Measurements from ENCODE around the gene TH.

Gene TH

GRCh38 chr11:2142762-2143202 lies 28.8 kb downstream of the TH start:
- peak in 1 of 3 experiments; percentile 21 for DNase-seq (ENCODE audit: low read depth in 3 of 3)

- no peak for DNase-seq (ENCODE audit: low read depth in 3 of 3)
Measured at GRCh38 chr11:2142300-2142759, 29.3 kb downstream of the TH start.

- DNase-seq (ENCODE audit: low read depth in 3 of 3) = no peak
Measured at GRCh38 chr11:2140411-2141400, 30.9 kb downstream of the TH start.

GRCh38 chr11:2139621-2140337 lies 31.8 kb downstream of the TH start:
- DNase-seq (ENCODE audit: low read depth in 3 of 3) = no peak

- DNase-seq (ENCODE audit: low read depth in 3 of 3) = no peak
Measured at GRCh38 chr11:2139123-2139521, 32.5 kb downstream of the TH start, which contains the start of gene IGF2. TSS of gene IGF2 (minus strand) at chr11:2139389. CDS start at chr11:2135523, 3,866 bp downstream.

GRCh38 chr11:2138431-2139122 lies 33.0 kb downstream of the TH start:
- DNase-seq (ENCODE audit: low read depth in 3 of 3) = no peak

GRCh38 chr11:2138068-2138430 lies 33.6 kb downstream of the TH start:
- DNase-seq (ENCODE audit: low read depth in 3 of 3) = no peak

- no peak for DNase-seq (ENCODE audit: low read depth in 3 of 3)
Measured at GRCh38 chr11:2137202-2138067, 34.2 kb downstream of the TH start.

- no peak for DNase-seq (ENCODE audit: low read depth in 3 of 3)
Measured at GRCh38 chr11:2136952-2137201, 34.7 kb downstream of the TH start.

- no peak for DNase-seq (ENCODE audit: low read depth in 3 of 3)
Measured at GRCh38 chr11:2136209-2136951, 35.2 kb downstream of the TH start.

GRCh38 chr11:2135648-2136201 lies 35.9 kb downstream of the TH start:
- no peak for DNase-seq (ENCODE audit: low read depth in 3 of 3)

GRCh38 chr11:2135018-2135569 lies 36.5 kb downstream of the TH start:
- no peak for DNase-seq (ENCODE audit: low read depth in 3 of 3)

- DNase-seq (ENCODE audit: low read depth in 3 of 3) = no peak
Measured at GRCh38 chr11:2134022-2135010, 37.3 kb downstream of the TH start.

GRCh38 chr11:2133241-2134021 lies 38.2 kb downstream of the TH start:
- DNase-seq (ENCODE audit: low read depth in 3 of 3) = no peak

- DNase-seq (ENCODE audit: low read depth in 3 of 3) = no peak
Measured at GRCh38 chr11:2132874-2133240, 38.8 kb downstream of the TH start.

- DNase-seq (ENCODE audit: low read depth in 3 of 3) = no peak
Measured at GRCh38 chr11:2132246-2132645, 39.4 kb downstream of the TH start.

- DNase-seq (ENCODE audit: low read depth in 3 of 3) = no peak
Measured at GRCh38 chr11:2131371-2132236, 40.0 kb downstream of the TH start.
